GM12873 (cell line): ENCODE results near the gene GEN1.

Experiments used
- TF ChIP-seq, protein P1 (sequence below): IDR thresholded peaks from 2 replicates; pipeline ENCODE4 v1.5.1; 2012; ENCODE audit warnings: low read depth, mild to moderate bottlenecking, moderate library complexity, low read length, control low read depth; ENCODE audit not compliant: insufficient read depth; ENCODE audit errors: missing control alignments

The GEN1 gene

DNA sequence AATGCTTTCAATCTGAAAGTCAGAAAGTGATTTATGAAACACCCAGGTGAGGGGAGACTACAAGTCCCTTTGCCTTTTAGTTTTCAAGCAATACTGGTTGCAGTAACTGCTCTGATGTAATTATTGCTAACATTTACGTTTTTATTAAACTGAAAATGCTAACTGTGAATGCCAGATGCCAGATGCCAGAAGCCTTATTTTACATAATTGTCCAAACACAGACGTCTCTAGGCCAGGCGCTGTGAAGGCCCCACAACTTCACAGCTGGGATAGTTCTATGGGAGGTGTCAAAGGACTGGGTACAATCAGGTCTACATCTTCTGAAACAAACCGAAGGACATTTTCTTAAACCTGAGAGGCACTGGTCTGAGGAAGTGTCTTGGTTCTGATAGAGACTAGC lies 34.8 kb downstream of the GEN1 start:
- TF ChIP-seq, protein P1, sequence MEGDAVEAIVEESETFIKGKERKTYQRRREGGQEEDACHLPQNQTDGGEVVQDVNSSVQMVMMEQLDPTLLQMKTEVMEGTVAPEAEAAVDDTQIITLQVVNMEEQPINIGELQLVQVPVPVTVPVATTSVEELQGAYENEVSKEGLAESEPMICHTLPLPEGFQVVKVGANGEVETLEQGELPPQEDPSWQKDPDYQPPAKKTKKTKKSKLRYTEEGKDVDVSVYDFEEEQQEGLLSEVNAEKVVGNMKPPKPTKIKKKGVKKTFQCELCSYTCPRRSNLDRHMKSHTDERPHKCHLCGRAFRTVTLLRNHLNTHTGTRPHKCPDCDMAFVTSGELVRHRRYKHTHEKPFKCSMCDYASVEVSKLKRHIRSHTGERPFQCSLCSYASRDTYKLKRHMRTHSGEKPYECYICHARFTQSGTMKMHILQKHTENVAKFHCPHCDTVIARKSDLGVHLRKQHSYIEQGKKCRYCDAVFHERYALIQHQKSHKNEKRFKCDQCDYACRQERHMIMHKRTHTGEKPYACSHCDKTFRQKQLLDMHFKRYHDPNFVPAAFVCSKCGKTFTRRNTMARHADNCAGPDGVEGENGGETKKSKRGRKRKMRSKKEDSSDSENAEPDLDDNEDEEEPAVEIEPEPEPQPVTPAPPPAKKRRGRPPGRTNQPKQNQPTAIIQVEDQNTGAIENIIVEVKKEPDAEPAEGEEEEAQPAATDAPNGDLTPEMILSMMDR: no peak

DNA sequence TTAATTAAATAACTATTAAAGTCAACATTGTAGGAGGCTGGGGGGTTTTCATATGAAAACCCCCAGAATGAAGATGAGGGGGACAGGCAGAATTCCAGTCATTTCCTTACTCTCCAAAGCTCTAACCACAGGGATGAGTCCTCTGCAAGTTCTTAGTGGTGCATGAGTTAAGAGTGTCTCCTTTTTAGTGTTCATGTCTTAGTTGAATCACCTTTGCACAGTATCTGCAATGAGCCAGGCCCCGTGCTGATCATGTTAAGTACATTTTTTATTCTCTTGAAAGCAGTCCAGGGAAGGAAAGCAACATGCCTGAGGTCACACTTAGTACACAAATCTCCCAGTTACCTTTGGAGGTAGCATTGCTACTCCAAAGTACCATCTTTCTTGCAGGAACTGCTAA lies 36.6 kb downstream of the GEN1 start:
- TF ChIP-seq, protein P1: no peak

DNA sequence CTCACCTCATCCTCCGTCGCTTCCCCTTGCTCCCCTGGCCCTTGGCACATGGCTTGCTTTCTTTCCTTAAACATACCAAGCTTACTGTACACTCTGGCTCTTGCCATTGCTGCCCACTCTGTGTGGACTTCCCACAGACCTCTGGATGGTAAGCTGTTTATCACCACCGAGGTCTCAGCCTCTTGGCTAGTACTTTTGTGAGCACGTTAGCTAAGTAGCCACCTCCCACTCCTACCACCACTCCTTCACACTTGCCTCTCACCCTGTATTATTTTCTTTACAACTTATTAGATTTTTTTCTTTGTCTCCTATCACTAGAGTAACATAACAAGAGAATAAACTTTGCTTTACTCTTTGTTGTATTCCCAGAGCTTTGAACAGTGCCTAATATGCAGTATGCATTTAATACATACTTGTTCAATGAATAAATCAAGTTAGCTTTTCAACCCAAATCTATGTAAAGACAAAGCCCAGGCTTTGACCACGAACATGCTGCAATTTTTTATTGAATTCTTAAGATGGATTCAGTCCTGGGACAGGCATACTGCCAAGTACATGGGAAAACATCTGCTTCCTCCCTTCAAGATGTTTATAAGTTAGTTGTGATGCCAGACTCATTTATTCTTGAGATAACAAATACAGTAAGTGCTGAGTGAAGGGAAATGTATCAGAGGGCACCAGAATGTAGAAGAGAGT lies 37.3 kb downstream of the GEN1 start:
- TF ChIP-seq, protein P1: no peak

DNA sequence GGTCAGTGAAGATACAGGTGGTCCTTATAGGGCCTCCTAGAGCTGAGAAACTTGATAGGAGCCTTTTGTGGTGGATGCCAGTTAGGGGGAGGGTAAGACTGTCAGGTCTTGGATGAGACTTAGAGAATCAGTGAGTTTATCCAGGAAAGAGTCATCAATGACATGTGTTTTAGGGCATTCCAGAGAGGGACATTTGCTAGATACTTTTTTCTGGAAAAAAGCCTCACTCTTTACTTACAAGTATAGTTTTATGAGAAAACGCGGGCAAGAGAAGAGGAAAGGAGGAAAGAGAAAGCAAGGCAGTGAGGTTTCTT lies 37.8 kb downstream of the GEN1 start:
- TF ChIP-seq, protein P1: no peak

DNA sequence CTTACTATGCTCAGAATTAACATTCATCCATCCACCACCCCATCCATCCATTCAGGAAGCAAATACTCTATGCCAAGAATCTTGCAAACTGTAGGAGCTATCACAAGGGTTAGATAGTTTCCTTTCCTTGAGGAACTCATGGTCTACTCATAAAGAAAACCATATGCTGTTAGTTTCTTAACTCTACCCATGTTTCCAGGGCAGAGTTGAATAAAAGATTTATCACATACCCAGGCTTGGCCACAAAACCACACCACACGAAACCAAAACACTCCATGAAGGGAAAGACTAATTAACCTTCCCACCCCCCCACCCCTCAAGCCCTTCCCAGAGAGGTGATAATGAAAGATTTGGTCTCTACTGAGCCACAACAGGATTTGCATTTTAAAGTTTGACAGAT lies 38.6 kb downstream of the GEN1 start:
- TF ChIP-seq, protein P1: no peak

DNA sequence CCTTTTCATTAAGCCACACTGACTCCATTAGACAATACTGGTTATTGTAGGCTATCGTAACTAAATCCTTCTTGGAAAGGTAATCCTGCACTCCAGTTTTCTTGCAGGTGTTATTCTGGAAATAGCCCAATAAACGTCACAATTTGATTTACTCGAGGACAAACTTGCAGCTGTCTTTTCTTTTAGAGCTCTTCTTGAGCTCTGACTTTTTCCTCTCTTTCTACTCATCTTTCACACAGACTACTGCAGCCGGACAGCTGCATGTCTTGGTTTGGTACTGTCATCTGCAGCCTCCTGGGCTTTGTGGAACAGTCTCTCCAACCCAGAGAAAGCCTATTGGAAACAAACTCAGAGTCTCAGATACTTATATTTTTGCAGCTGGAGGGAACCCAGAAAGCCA lies 39.4 kb downstream of the GEN1 start:
- TF ChIP-seq, protein P1: no peak

DNA sequence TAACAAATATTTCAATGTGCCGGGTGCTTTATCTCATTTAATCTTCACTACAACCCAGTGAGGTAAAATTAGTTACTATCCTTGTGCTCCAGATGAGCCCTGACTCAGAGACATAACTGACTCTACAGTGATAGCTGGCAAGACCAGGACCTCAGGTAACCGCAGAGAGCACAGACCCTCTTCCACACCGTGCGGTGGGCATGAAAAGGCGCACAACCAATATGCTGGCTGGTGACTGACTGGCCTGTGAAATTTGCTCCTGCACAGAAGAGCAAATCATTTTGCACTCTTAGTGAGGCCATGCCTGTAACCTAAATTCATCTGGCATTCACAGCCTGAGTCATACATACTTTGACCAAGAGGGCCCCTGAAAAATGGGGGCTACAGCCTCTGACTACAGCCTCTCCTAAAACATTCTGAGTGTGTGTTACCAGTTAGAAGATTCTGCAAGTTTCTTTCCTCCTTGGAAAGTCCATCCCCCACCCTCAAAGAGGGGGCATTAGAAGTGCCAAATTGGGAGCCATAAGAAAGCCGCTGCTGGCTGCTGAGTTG lies 39.9 kb downstream of the GEN1 start:
- TF ChIP-seq, protein P1: no peak

DNA sequence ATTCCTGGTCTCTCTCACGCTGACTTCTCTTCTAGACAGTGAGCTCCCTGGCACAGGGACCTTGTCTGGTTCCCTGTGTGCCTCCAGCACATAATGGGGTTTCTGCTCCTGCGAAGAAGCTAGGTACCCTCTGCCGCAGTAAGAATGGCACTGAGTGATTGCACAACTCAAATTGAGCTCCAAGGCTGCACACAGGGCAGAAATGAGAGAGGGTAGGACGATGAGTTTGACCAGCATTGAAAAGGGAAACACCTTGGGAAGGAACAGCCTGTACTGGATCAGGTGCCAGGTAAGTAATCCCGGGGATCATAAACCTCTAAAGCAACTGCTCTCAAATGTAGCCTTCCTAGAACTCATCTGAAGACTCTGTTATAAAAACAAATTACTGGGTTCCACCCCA lies 41.4 kb downstream of the GEN1 start:
- TF ChIP-seq, protein P1: no peak
